ENCODE results near the gene MGP.

Gene MGP

DNA sequence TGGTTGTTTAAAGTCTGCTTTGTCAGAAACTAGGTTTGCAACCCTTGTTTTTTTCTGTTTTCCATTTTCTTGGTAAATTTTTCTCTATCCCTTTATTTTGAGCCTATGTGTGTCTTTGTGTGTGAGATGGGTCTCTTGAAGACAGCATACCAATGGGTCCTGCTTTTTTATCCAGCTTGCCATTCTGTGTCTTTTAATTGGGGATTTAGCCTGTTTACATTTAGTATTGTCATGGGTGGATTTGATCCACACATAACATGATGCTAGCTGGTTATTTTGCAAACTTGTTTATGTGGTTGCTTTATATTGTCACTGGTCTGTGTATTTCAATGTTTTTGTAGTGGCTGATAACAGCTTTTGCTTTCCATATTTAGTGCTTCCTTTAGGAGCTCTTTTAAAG, 25.2 kb downstream of the MGP start:
- no peak for DNase-seq (ENCODE audit: low read depth, low spot score)

DNA sequence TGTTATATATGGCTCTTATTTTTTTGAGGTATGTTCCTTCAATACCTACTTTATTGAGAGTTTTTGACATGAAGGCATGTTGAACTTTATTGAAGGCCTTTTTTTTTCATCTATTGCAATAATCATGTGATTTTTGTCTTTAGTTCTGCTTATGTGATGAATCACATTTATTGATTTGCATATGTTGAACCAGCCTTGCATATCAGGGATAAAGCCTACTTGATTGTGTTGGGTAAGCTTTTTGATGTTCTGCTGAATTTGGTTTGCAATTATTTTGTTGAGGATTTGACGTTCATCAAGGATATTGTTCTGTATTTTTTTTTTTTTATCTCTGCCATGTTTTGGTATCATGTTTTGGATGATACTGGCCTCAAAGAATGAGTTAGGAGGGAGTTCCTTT, 27.1 kb downstream of the MGP start:
- DNase-seq (ENCODE audit: low read depth, low spot score): no peak

DNA sequence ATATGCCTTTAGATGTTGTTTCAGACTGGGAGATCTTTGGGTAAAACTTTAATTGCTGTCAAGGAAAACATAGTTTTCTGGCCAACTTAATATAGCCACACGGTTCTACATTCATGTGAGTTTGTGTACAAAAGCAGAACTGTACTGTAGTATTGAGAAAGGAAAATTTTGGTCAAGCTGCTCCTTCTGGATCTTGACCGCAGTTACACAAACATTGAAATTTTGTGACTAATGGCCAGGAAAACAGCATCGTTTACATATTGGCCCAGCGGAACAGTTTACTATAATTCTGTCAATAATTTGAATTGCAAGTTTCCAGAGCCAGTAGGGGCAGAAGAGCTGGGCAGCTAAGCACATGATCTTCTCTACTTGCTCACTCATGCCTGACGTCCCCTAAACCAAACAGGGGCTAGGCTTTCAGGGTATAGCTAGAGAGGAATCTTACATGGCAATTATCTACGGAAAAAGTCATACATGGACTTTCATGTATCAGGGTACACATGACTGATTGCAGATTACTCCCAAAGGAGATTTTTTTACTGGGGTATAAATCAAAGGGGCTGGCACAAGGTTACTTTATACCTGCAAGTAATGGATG, 31.0 kb downstream of the MGP start:
- no peak for DNase-seq (ENCODE audit: low read depth, low spot score)

DNA sequence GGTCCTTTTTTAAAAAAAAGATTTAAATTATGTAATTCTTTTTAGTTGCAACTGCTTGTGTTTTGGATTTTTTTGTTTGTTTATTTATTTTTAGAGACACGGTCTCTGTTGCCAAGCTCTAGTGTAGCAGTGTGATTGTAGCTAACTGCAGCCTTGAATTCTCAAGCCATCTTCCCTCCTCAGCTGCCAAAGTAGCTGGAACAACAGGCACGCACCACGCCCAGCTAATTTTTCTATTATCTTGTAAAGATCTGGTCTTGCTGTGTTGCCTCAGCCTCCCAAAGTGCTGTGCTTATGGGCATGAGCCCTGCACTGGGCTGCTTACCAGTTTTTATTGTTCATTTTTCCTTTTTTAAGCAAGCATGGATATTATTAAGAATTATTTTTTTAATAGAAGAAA, 31.7 kb downstream of the MGP start:
- no peak for DNase-seq (ENCODE audit: low read depth, low spot score)

DNA sequence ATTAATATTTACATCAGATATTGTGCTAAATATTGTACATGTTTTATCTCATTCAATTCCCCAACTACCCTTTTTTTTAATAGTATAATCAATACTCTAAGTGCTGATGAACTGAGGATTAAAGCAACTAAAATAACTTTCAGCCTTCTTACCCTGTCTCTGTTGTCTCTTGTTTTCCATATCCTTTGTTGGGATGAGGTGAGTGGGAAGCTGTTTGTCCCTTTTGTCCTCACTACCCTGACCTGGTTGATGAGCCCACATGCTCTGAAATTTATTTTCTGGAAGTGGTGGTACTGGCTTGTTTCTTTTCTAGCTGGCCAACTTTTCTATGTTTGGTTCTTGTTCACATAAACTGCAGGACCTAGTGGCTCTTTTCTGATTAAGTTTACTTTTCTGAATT, 32.8 kb downstream of the MGP start:
- DNase-seq (ENCODE audit: low read depth, low spot score): no peak

DNA sequence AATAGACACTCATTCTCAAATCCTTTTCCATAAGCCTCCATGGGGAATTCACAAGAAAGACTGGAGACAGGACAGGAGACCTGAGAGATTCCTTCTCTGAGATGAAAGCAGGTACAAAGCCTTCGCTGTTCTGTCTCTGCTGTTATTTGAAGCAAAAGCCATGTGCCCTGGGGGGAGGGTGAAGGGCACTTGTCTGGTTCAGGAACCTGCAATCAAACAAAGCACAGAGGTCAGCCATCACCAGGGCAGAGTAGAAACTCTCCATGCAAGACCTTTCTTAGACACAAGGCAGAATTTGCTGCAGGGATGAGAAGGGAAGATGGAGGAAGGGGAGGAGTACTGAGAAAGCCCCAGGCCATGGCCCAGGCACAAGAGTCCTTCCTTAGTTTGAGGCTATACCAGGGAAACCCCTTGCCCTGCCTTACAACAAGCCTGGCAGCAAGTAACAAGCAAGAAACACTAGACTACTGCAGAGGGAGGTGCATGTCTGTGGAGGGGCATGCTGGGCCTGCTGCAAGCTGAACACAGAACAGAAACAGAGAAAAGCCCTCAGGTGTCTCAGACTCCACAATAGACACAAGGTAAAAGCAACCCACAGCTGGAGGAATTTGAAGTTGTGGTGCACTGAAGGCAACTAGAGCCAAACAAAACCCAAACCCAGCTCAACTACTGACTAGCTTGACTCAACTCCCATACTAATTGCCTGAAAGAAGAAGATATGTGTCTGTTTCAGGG, 34.6 kb downstream of the MGP start:
- no peak for DNase-seq (ENCODE audit: low read depth, low spot score)

DNA sequence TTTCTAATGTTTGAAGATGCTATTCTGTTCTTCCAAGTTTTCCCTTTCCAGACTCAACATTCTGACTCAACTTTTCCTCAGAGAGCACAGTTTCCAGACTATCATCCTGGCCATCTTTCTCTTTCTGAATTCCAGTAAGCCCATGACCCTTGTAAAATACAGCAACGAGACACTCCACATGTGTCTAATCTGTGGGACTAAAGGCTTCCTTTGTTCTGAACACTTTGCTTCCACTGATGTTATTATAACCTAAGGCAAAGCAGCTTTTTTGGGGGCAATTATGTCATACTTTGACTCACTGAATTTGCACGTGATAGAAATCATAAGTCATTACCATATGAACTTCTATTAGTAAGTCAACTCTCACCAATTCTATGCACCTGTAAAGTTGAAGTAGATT, 36.0 kb downstream of the MGP start:
- DNase-seq (ENCODE audit: low read depth, low spot score): no peak

DNA sequence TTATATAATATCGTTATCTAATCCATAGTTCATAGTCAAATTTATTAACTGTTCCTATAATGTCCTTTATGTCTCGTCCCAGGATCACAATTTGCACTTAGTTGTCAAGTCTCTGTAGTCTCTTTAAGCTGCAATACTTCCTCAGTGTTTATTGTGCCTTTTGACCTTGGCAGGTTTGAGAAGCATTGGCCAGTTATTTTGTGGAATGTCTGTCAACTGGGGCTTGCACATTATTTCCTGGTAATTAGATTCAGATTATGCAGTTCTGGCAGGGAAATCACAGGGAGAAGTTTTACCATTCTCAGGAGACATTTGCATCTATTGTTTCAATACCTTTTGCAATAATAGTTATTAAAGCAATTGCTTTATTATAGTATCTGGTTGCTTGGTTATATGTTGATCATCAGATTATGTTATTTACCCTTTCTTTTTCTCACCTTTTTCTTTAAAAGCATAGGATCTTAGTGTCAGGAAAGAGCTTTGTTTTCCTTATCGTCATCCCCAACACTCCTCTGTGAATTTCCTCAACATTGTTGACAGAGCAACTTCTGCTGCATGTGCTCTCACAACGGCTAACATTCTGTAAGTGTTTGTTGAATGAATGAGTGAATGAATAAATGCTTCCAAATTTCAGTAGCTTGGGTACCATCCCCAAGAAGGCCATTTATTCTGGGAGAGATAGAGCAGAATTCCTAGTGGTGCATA, 38.6 kb downstream of the MGP start:
- no peak for DNase-seq (ENCODE audit: low read depth, low spot score)

DNA sequence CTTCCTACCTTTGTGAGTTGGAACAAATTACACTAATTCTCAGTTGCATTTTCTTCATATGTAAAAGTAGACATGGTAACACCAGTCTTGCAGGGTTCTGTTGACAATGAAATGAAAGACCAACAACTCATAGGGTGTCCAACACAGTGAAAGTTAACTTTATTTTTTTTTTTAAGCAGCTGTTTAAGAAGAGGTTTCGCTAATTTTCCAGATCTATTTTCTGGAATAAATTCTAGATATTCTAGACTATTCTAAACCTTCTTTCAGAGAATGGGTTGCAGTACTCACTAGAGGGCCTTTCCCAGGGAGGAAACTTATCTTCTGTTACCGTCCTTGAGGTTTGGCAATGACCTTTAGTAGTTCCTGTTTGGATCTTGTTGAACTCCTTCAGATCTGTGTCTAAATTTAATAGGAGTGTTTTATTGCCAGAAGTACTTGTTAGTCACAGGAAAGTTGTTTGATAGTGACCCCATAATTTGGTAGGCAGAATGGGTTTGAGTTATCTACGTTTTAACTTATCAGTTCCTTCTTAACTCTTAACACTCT, 39.5 kb downstream of the MGP start:
- no peak for DNase-seq (ENCODE audit: low read depth, low spot score)

DNA sequence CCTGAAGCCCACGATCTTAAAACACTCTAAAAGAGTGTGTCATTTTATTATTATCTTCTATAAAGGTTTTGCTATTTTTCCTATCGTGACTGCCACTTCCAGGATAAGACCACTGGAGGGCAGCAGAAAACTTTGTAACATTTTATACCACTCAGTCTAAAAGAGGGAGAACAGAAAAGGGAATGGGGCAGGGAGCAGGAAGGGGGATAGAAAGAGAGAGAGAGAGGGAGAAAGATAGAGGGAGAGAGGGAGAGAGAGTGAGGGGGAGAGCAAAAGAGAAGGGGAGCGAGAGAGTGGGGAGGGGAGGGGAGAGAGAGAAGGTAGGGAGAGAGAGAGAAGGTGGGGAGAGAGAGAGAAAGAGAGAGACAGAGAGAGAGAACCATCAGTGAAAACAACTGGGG, 40.3 kb downstream of the MGP start:
- DNase-seq (ENCODE audit: low read depth, low spot score): peak; percentile 14

DNA sequence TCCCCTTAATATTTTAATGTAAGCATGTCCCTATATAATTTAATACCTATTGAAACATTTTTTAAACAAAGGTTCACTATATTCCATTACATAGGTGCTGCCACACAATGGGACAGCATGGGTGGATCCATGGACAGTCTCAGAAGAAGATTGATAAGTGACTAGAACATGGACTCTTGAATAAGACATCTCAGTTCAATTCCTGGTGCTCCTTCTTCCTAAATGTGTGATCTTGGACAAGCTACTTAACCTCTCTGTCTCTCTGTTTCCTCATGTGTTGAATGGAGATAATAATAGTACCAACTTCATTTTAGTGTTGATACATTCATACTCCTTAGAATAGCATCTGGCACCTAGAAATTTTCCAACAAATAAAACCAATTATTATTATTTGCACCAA, 41.3 kb downstream of the MGP start:
- no peak for DNase-seq (ENCODE audit: low read depth, low spot score)

DNA sequence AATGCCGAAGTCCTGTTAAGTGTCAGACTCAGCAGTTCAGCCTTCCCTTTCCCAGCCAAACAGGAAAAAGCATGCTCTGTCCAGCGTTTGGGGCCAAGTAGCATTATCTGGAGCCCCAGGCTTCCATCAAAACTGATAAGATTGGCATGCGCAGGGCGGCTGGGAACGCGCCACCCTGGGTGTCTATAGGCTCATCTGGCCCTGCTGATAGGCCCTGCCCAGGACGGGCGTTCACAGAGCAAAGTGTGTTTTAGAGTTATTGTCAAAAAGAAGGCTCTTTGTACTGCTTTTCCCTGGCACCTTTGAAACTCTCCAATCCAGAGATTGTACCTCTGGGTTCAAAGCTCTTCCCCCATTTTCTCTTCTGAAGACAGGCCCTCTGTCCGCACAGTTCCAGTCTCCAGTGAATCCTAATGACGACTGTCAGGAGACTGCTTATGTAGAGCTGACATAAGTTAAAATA, 42.2 kb downstream of the MGP start, which contains the start of gene ART4:
TSS of gene ART4 (minus strand) at position 102 of the 463 bp plus-strand sequence. CDS start 413 bp downstream, outside the sequence.
- DNase-seq (ENCODE audit: low read depth, low spot score): no peak

DNA sequence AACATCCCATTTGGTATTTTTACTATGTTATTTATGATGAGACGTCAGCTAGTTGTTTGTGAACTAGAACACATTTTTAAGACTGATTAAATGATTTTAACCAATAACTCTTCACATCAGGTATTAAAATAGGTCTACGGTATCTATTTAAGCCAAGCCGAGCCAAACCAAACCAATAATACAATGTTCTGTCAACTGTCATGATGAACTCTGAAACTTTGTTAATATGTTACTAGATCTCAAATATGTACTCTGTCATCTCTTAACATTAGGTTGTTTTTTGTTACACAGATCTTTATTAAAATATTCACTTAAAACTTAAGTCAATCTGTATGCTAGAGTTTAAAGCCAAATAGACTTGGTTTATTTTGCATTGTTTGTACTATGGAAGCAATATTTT, 43.3 kb downstream of the MGP start:
- no peak for DNase-seq (ENCODE audit: low read depth, low spot score)

DNA sequence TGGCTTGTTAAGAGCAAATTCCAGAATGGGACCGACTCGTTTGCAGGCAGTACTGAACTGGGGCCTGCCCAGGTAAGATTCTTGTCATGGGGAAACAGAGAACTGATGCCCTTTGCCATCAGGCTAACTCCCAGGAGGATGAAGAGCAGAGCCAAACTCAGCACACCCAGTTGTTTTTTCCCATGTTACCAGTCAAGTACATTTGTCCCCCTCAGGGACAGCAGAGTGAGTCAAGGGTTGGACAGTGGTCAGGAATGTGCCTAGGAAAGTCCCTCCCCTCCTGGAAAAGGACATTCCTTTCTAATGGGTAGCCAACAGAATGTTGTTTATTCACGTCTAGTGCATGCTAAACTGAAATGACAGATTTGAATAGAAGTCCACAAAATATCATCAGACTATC, 43.9 kb downstream of the MGP start:
- no peak for DNase-seq (ENCODE audit: low read depth, low spot score)

DNA sequence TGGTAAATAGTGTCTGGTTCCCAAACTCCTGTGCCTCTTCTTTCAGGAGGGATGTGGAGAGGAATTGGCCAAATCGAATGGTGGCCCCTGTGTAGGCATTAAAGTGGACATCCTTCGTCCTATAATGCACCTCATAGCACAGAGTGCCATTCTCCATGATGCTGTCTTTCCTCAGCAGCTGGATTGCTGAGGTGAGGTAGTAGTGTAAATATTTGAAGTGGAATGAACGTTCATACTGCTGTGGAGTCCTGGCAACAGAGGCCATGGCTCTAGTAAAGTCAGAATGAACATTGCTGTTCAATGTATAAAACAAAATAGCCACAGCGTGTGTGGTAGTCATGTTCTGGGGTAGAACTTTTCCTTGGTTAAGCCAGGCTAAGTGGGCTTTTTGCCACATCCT, 45.0 kb downstream of the MGP start:
- no peak for DNase-seq (ENCODE audit: low read depth, low spot score)

DNA sequence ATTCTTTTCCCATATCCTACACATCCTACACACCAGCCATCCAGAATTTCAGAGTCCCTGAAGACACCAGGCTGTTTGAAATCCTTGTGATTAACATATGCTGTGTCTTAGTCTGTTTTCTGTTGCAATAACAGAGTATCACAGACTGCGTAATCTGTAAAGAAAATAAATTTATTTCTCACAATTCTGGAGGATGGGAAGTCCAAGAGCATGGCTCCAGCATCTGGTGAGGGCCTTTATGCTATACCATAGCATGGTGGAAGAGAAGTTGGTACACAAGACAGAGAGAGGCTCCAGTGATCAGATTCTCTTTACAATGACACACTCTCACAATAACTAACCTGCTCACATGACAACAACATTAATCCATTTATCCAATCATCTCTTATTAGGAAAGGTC, 46.4 kb downstream of the MGP start:
- DNase-seq (ENCODE audit: low read depth, low spot score): no peak

DNA sequence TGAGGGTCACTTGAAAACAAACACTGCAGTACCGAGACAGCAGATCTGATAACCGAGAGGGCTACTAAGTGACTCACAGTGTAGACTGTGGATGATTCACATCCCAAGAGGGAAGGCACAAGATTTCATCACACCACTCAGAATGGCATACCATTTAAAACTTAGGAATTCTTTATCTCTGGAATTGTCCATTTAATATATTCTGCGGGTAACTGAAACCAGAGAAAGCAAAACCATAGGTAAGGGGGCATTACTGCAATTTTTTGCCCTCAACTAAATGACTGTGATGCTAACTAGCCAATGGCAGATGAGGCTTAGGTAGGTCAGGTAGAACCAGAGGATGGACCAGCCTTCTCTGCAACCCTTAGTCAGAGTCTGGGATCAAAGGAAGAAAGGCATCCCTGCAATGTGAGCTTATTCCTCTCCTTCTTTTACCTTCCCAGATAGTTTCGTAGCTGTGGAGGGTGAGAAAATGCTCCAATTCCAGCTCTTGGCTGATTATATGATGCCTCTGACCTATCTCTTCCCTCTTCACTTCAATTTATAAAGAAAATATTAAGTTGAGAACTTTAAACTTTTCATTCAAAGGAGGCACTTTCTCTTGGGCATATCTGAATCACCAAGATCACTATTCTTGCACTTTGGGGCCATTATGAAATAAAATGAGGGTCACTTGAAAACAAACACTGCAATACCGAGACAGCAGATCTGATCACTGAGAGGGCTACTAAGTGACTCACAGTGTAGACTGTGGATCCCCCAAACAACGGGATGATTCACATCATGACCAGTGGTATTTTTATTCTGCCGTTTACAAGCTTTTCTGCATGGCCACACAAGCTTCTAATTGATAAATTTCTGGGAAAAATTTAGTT, 49.1 kb downstream of the MGP start:
- DNase-seq (ENCODE audit: low read depth, low spot score): no peak

DNA sequence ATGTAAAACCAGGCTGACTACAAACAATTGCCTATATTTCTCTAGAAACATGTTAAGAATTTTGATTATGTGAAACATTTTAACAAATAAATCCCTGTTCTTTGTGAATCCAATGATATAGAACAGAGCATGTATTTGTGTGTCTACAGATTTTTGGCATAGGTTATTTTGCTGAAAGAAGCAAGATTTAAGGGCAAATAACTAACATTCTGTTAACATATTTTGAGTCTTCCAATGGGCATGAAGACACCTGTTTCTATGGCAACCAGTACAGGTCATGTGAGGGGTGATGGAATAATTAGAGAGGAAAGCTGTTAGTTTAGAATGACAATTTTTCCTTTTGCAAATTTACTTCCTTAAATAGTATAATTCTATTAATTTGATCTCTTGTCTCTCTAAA, 51.1 kb downstream of the MGP start:
- DNase-seq (ENCODE audit: low read depth, low spot score): no peak

DNA sequence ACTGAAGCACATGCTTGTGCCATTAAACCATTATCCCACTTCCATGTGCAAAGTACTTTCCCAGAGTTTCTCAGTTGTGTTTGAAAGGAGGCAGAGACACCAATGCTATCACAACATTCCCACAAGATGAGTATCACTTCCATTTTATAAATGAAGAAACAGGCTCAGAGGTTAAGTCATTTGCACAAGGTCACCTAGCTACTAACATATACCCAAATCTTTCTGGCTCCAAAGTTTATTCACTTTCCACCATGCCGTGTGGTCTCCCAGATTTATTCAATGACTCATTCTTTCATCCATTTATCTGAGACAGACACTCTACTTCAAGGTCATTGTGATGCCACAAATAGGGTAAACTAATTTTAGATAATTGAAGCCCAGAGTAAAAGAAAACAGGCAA, 51.7 kb downstream of the MGP start:
- DNase-seq (ENCODE audit: low read depth, low spot score): no peak

DNA sequence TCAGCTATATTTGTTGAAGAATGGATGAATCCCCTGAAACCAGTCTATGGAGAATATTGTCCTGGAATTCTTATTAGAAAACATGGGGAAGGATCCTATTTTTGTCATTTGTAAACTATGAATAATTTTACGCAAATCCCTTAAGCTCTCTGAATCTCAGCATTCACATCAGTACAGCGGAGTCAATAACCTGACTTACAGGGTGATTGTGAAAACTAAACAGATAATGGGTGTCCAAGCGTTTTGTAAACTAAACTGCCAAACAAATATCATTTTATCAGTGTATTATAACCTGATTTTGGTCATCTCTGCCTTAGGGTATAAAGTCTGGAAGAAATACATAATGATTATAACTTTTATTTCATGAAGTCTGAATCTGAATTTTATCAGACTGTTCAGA, 52.3 kb downstream of the MGP start:
- DNase-seq (ENCODE audit: low read depth, low spot score): no peak
